Endothelial cell of umbilical vein (primary cell): ENCODE results near the gene GGA1.

ENCODE experiments used
- CTCF ChIP-seq, 2 donors: IDR thresholded peaks; 1 replicate in 1 of 2; 2 replicates in 1 of 2; pipeline ENCODE4 v1.5.1; 2011; ENCODE audit warnings: low read length in 2 of 2, mild to moderate bottlenecking in 2 of 2, moderate library complexity in 2 of 2, control low read depth in 1 of 2, inconsistent platforms in 1 of 2, low read depth in 1 of 2; ENCODE audit not compliant: insufficient read depth in 1 of 2; ENCODE audit errors: extremely low read depth in 1 of 2
- EZH2 ChIP-seq: IDR thresholded peaks from 2 replicates; pipeline ENCODE4 v1.6.1; 2012; ENCODE audit warnings: borderline replicate concordance, low read depth, mild to moderate bottlenecking, moderate library complexity, low read length, inconsistent platforms; ENCODE audit not compliant: severe bottlenecking
- FOS ChIP-seq: IDR thresholded peaks from 2 replicates; pipeline ENCODE4 v1.6.1; 2011; ENCODE audit warnings: mild to moderate bottlenecking, low read length, moderate library complexity, borderline replicate concordance; ENCODE audit not compliant: insufficient read depth
- GATA2 ChIP-seq: IDR thresholded peaks from 2 replicates; pipeline ENCODE4 v1.7.0; 2011; ENCODE audit warnings: low read depth, mild to moderate bottlenecking, moderate library complexity, mixed read lengths, low read length; ENCODE audit not compliant: insufficient read length, insufficient read depth
- MYC ChIP-seq: IDR thresholded peaks from one replicate; pipeline ENCODE4 v1.6.1; 2011; ENCODE audit warnings: mild to moderate bottlenecking, low read depth, low read length
- POLR2A ChIP-seq: IDR thresholded peaks from 2 replicates; pipeline ENCODE4 v1.6.1; 2012; ENCODE audit warnings: low read depth, mild to moderate bottlenecking, control low read depth, low read length
- POLR2AphosphoS5 ChIP-seq: IDR thresholded peaks from 2 replicates; pipeline ENCODE4 v1.6.1; 2012; ENCODE audit warnings: low read depth, mild to moderate bottlenecking, control low read depth, low read length, moderate library complexity; ENCODE audit not compliant: insufficient read depth
- TF ChIP-seq, protein P1 (sequence below): IDR thresholded peaks from 2 replicates; pipeline ENCODE4 v1.6.1; 2011; ENCODE audit not compliant: insufficient read depth, insufficient read length

GRCh38 chr22:37621352-37621860, 12.8 kb downstream of the GGA1 start:
- TF ChIP-seq CTCF (IDR thresholded peaks at IDR 0.05; ENCODE audit: extremely low read depth in 1 of 2, insufficient read depth in 1 of 2, low read depth in 1 of 2, low read length in 2 of 2) (no peak), POLR2A (no peak), EZH2 (no peak), FOS (no peak), MYC (no peak), POLR2AphosphoS5 (no peak), GATA2 (no peak)
- TF ChIP-seq, protein P1, sequence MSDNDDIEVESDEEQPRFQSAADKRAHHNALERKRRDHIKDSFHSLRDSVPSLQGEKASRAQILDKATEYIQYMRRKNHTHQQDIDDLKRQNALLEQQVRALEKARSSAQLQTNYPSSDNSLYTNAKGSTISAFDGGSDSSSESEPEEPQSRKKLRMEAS = no peak
